Neural cell (in vitro differentiated cells): ENCODE results near the gene SCGB1C2. TPM values are rescaled to one million over a fixed set of nuclear protein-coding genes. Genes with fewer than 3 reads are reported as not detected.
A peak's percentile ranks its signal among the peaks of the same experiment; 100 is the strongest.

Experiments
- H2AFZ ChIP-seq: fragments of 200-600, 300-800 bp; sonication (generic), shearing (Covaris generic); 2 replicates; pipeline ENCODE4 v1.6.0; 2014; ENCODE audit warnings: low read depth, mild to moderate bottlenecking, antibody characterized with exemption, low read length, moderate library complexity
- H3F3A ChIP-seq: fragments of 200-600 bp; shearing (Covaris generic); 2 replicates; pipeline ENCODE4 v1.6.1; 2016; ENCODE audit warnings: mild to moderate bottlenecking, moderate library complexity, mixed read lengths, antibody characterized with exemption, low read length; ENCODE audit not compliant: insufficient read depth, poor library complexity, severe bottlenecking
- H3K27ac ChIP-seq: fragments of 200-600, 300-800 bp; sonication (generic), shearing (Covaris generic); 2 replicates; pipeline ENCODE4 v1.5.1; 2014; ENCODE audit warnings: mild to moderate bottlenecking, low read length, moderate library complexity
- H3K27me3 ChIP-seq: fragments of 300-800, 200-600 bp; sonication (generic), shearing (Covaris generic); 2 replicates; pipeline ENCODE4 v1.6.0; 2014; ENCODE audit warnings: mild to moderate bottlenecking, low read depth, low read length, moderate library complexity; ENCODE audit not compliant: insufficient read depth
- H3K36me3 ChIP-seq: fragments of 300-800, 200-600 bp; sonication (generic), shearing (Covaris generic); 2 replicates; pipeline ENCODE4 v1.5.1; 2014; ENCODE audit warnings: mild to moderate bottlenecking, antibody characterized with exemption, low read length, moderate library complexity; ENCODE audit not compliant: insufficient read depth
- H3K4me2 ChIP-seq: fragments of 300-800, 200-600 bp; sonication (generic), shearing (Covaris generic); 2 replicates; pipeline ENCODE4 v1.6.0; 2014; ENCODE audit warnings: mild to moderate bottlenecking, low read length
- H3K4me3 ChIP-seq: fragments of 300-800, 200-600 bp; sonication (generic), shearing (Covaris generic); 2 replicates; pipeline ENCODE4 v1.5.1; 2014; ENCODE audit warnings: mild to moderate bottlenecking, low read length, moderate library complexity
- H3K79me2 ChIP-seq: fragments of 200-600 bp; shearing (Covaris generic); replicated peaks from 2 replicates; pipeline ENCODE4 v1.6.0; 2014; ENCODE audit warnings: mild to moderate bottlenecking, low read length, moderate library complexity; ENCODE audit not compliant: insufficient read depth
- H3K9ac ChIP-seq: fragments of 300-800, 200-600 bp; sonication (generic), shearing (Covaris generic); 2 replicates; pipeline ENCODE4 v1.6.1; 2016; ENCODE audit warnings: mild to moderate bottlenecking, low read length, mixed read lengths
- H3K9me2 ChIP-seq: fragments of 200-600 bp; shearing (Covaris generic); 2 replicates; pipeline ENCODE4 v1.6.1; 2016; ENCODE audit warnings: mild to moderate bottlenecking, low read length, mixed read lengths; ENCODE audit not compliant: insufficient read depth
- H3K9me3 ChIP-seq: fragments of 200-600, 300-800 bp; sonication (generic), shearing (Covaris generic); 2 replicates; pipeline ENCODE4 v1.6.1; 2016; ENCODE audit warnings: mild to moderate bottlenecking, mixed run types, low read length, moderate library complexity, mixed read lengths
- H4K20me1 ChIP-seq: fragments of 200-600 bp; shearing (Covaris generic); 2 replicates; pipeline ENCODE4 v1.6.1; 2016; ENCODE audit warnings: mild to moderate bottlenecking, mixed run types; ENCODE audit not compliant: insufficient read depth
- EP300 ChIP-seq: fragments of 450-650 bp; conservative IDR thresholded peaks from 2 replicates; pipeline ENCODE4 v1.6.1; 2014; ENCODE audit warnings: antibody characterized with exemption, mild to moderate bottlenecking, moderate library complexity; ENCODE audit not compliant: poor library complexity, severe bottlenecking
- EZH2 ChIP-seq: fragments of 200-600, 300-800 bp; shearing (Covaris generic), sonication (generic); IDR thresholded peaks from 2 replicates; pipeline ENCODE4 v1.6.1; 2014; ENCODE audit warnings: antibody characterized with exemption, low read length, borderline replicate concordance, mild to moderate bottlenecking; ENCODE audit not compliant: insufficient read depth, poor library complexity, severe bottlenecking
- MXI1 ChIP-seq: fragments of 450-650 bp; conservative IDR thresholded peaks from 2 replicates; pipeline ENCODE4 v1.6.1; 2014; ENCODE audit warnings: antibody characterized with exemption, mild to moderate bottlenecking; ENCODE audit not compliant: poor library complexity, severe bottlenecking
- POLR2AphosphoS5 ChIP-seq: IDR thresholded peaks from 2 replicates; pipeline ENCODE4 v1.6.1; 2012
- RAD21 ChIP-seq: fragments of 450-650 bp; conservative IDR thresholded peaks from 2 replicates; pipeline ENCODE4 v1.6.1; 2014; ENCODE audit warnings: antibody characterized with exemption, mild to moderate bottlenecking, moderate library complexity
- SMC3 ChIP-seq: fragments of 450-650 bp; conservative IDR thresholded peaks from 2 replicates; pipeline ENCODE4 v1.6.1; 2014; ENCODE audit warnings: antibody characterized with exemption, mild to moderate bottlenecking, moderate library complexity; ENCODE audit not compliant: poor library complexity
- polyA plus RNA-seq: library from polyadenylated mRNA; depleted of rRNA; stranded (reverse); fragments of >200 nt; gene quantifications from 2 replicates; pipeline ENCODE4 v1.2.3, GENCODE V29; 2014
- TF ChIP-seq, protein P1 (sequence below): fragments of 450-650 bp; IDR thresholded peaks from 2 replicates; pipeline ENCODE4 v1.5.1; 2014; ENCODE audit warnings: antibody characterized with exemption, mild to moderate bottlenecking, moderate library complexity; ENCODE audit not compliant: poor library complexity, severe bottlenecking
- TF ChIP-seq, protein P2 (sequence below): IDR thresholded peaks from 2 replicates; pipeline ENCODE4 v1.6.1; 2012; ENCODE audit warnings: borderline replicate concordance

SCGB1C2 gene
- polyA plus RNA-seq, 1 donor from 2014 or later, result not detected

DNA sequence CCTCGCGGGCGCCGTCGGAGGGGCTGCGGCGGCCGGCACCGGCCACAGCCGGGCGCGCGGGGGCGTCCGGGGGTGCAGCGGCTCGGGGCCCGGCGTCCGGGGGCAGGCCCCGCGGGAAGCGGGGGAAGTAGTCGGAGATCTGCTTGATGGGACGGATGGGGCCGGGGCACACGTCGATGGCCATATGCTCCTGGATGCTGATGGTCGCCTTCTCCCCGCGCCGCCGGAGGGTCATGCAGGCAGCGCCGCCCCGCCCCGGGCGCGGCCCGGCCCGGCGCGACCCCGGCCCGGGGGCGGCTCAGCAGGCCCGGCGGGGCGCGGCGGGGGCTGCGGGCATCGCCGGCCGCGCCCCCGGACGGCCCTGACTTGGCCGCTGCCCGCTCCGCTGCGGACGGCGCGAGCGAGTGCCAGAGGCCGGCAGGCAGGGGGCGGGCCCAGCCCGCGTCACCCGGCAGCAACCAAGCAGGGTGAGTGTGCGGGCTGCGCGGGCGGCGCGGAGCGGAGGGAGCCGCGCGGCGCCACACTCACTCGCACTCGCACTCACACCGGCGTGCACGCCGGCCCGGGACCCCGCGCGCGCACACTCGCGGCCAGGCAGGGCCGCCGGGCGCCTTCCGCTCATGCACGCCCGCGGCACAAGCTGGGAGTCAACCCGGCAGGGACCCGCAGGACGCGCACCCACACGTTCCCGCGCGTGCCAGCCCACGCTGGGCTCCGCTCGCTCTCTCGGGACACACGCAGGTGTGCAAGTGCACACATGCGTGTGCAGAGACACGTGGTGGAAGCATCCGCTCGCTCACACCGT lies 44.1 kb downstream of the SCGB1C2 start, which contains the start of gene DOC2B:
TSS of gene DOC2B (minus strand) at position 406 of the 805 bp plus-strand sequence. CDS start at position 235, 171 bp downstream.
- Histone ChIP-seq H3K4me2 (no peak within 1 kb of the TSS), H3K79me2 (no peaks in the 10 kb centered on the region), H3K9me2 (no peaks in the 10 kb centered on the region), H3K36me3 (no peaks in the 10 kb centered on the region), H3K27me3 (peaks cover 40% of the 10 kb centered on the region), H3K27ac (no peak within 1 kb of the TSS), H3K4me3 (peak within 1 kb of the TSS; percentile 65), H3F3A (no peaks in the 10 kb centered on the region), H3K9me3 (no peaks in the 10 kb centered on the region), H3K9ac (peak within 1 kb of the TSS; percentile 54), H4K20me1 (no peaks in the 10 kb centered on the region), H2AFZ (no peak within 1 kb of the TSS)
- peak; percentile 25 for TF ChIP-seq MXI1
- TF ChIP-seq EZH2, result no peak
- peak; percentile 26 for TF ChIP-seq POLR2AphosphoS5
- peak; percentile 27 for TF ChIP-seq RAD21
- TF ChIP-seq, protein P1, sequence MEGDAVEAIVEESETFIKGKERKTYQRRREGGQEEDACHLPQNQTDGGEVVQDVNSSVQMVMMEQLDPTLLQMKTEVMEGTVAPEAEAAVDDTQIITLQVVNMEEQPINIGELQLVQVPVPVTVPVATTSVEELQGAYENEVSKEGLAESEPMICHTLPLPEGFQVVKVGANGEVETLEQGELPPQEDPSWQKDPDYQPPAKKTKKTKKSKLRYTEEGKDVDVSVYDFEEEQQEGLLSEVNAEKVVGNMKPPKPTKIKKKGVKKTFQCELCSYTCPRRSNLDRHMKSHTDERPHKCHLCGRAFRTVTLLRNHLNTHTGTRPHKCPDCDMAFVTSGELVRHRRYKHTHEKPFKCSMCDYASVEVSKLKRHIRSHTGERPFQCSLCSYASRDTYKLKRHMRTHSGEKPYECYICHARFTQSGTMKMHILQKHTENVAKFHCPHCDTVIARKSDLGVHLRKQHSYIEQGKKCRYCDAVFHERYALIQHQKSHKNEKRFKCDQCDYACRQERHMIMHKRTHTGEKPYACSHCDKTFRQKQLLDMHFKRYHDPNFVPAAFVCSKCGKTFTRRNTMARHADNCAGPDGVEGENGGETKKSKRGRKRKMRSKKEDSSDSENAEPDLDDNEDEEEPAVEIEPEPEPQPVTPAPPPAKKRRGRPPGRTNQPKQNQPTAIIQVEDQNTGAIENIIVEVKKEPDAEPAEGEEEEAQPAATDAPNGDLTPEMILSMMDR, result no peak

DNA sequence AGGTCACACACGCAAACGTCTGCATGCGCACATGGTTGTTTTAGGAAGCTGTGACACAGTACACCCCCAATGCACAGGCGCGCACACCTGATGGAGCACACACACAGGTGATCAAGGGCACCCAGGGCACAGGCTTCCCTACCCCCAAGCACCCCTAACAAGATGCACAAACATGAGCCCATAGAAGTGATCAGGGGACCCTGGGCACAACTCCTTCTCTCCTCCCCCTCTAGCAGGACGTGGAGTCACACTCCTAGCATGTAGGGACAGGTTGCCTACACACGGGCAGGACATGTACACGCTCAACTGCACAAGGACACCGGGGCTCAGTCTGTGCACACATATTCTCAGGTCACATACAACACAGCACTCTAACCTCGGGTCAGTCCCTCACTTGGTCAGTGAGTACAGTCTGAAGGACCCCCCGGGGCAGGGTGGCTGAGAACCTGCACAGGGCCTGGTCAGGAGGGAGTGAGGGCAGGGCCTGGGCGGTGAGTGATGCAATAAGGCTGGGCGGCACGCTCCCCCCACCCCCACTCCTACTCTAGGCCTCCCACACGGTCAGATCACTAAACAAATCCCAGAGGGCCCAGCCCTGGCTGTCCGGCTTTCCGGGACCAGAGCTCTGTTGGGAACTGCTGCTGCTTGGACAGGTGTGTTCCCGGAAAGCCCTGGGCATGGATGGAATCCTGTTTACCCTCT lies 44.8 kb downstream of the SCGB1C2 start:
- Histone ChIP-seq H3F3A (no peaks in the 10 kb centered on the region), H3K36me3 (no peaks in the 10 kb centered on the region), H3K9me3 (no peaks in the 10 kb centered on the region), H3K27ac (no peak overlapping the region), H3K9ac (no peak overlapping the region), H4K20me1 (no peaks in the 10 kb centered on the region), H3K9me2 (no peaks in the 10 kb centered on the region), H3K4me2 (no peak overlapping the region), H3K27me3 (peaks cover 40% of the 10 kb centered on the region), H3K79me2 (no peaks in the 10 kb centered on the region), H3K4me3 (peak overlapping the region; percentile 57), H2AFZ (no peak overlapping the region)
- TF ChIP-seq SMC3 (no peak), EZH2 (no peak)

DNA sequence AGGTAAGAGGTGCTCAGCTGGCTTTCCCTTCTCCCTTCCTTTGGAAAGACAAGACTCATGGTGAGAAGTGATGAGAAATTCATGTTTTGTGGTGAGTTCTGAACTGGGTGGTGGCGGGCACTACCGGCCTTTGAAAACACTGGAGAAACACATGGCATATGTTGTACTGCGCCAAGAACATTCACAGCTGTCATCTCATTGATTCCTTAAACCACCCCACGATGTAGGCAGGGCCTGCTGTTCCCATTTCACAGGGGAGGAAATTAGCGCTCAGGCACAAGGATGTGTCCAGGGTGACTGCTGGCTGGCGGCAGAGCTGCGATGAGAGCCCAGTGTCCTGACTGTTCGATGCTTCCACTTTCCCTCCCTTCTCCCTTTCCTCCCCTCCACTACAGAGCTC lies 45.7 kb downstream of the SCGB1C2 start:
- H3K4me3 ChIP-seq, result no peak overlapping the region
- no peak overlapping the region for H3K4me2 ChIP-seq
- peaks cover 40% of the 10 kb centered on the region for H3K27me3 ChIP-seq
- H3F3A ChIP-seq, result no peaks in the 10 kb centered on the region
- H3K9me3 ChIP-seq, result no peaks in the 10 kb centered on the region
- no peaks in the 10 kb centered on the region for H3K79me2 ChIP-seq
- no peaks in the 10 kb centered on the region for H4K20me1 ChIP-seq
- no peaks in the 10 kb centered on the region for H3K9me2 ChIP-seq
- no peak overlapping the region for H3K9ac ChIP-seq
- H2AFZ ChIP-seq, result no peak overlapping the region
- H3K36me3 ChIP-seq, result no peaks in the 10 kb centered on the region
- no peak overlapping the region for H3K27ac ChIP-seq
- TF ChIP-seq, protein P2, sequence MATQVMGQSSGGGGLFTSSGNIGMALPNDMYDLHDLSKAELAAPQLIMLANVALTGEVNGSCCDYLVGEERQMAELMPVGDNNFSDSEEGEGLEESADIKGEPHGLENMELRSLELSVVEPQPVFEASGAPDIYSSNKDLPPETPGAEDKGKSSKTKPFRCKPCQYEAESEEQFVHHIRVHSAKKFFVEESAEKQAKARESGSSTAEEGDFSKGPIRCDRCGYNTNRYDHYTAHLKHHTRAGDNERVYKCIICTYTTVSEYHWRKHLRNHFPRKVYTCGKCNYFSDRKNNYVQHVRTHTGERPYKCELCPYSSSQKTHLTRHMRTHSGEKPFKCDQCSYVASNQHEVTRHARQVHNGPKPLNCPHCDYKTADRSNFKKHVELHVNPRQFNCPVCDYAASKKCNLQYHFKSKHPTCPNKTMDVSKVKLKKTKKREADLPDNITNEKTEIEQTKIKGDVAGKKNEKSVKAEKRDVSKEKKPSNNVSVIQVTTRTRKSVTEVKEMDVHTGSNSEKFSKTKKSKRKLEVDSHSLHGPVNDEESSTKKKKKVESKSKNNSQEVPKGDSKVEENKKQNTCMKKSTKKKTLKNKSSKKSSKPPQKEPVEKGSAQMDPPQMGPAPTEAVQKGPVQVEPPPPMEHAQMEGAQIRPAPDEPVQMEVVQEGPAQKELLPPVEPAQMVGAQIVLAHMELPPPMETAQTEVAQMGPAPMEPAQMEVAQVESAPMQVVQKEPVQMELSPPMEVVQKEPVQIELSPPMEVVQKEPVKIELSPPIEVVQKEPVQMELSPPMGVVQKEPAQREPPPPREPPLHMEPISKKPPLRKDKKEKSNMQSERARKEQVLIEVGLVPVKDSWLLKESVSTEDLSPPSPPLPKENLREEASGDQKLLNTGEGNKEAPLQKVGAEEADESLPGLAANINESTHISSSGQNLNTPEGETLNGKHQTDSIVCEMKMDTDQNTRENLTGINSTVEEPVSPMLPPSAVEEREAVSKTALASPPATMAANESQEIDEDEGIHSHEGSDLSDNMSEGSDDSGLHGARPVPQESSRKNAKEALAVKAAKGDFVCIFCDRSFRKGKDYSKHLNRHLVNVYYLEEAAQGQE, result no peak
- TF ChIP-seq EP300 (no peak), MXI1 (no peak), SMC3 (no peak), POLR2AphosphoS5 (no peak), EZH2 (no peak)
- TF ChIP-seq, protein P1, result no peak
